Gastroesophageal sphincter (tissue), 3 donors: ENCODE measurements around the gene PCSK1N.

Experiments
- EP300 ChIP-seq: sonication (generic); formaldehyde crosslinking; IDR thresholded peaks from one replicate; pipeline ENCODE4 v1.6.1; 2017; ENCODE audit warnings: antibody characterized with exemption, mild to moderate bottlenecking
- POLR2A ChIP-seq, 2 donors: fragments of 450-650 bp; IDR thresholded peaks; one replicate each; pipeline ENCODE4 v1.6.1; 2017; ENCODE audit warnings: antibody characterized with exemption in 2 of 2, mild to moderate bottlenecking in 2 of 2, moderate library complexity in 1 of 2
- POLR2AphosphoS5 ChIP-seq: sonication (generic); formaldehyde crosslinking; IDR thresholded peaks from one replicate; pipeline ENCODE4 v1.6.1; 2017; ENCODE audit warnings: antibody characterized with exemption
- TF ChIP-seq, protein P1 (sequence below), 4 experiments: fragments of 200-600 bp in 2 of 4; fragments of 450-650 bp in 2 of 4; sonication (generic) in 1 of 4; IDR thresholded peaks; one replicate each; pipeline ENCODE4 v1.5.1; 2017 to 2019; ENCODE audit warnings: antibody characterized with exemption in 4 of 4, mild to moderate bottlenecking in 2 of 4, moderate library complexity in 2 of 4

DNA sequence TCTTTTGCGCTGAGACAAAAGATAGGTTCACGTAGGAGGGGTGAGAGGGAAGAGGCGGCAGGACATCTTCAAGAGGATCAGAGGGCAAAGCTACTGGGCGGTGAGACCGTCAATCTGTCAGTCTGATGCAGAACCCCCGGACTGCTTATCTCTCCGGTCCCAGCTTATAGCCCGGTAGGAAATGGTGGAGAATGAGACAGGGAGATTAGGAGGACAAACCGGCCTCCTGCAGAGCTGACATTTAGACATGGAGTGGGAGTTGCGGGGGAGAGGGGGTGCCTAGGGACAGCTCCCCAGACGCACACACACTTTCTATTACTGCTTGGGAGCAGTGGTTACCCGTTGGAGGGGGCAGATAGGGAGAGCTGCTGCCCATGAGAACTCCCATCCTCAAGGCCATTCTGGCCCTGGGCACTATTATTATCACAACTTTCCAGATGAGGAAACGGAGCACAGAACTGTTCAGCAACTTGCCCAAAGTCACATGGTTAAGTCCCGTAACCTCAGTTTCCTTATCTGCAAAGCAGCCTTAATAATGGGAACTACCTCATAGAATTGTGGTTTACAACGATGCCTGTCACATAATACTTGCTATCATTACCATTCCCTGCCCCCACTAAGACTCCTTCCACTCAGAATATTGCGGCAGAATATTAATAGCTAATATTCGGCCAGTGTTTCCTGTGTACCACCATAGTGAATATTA, 34.7 kb downstream of the PCSK1N start:
- TF ChIP-seq, protein P1, sequence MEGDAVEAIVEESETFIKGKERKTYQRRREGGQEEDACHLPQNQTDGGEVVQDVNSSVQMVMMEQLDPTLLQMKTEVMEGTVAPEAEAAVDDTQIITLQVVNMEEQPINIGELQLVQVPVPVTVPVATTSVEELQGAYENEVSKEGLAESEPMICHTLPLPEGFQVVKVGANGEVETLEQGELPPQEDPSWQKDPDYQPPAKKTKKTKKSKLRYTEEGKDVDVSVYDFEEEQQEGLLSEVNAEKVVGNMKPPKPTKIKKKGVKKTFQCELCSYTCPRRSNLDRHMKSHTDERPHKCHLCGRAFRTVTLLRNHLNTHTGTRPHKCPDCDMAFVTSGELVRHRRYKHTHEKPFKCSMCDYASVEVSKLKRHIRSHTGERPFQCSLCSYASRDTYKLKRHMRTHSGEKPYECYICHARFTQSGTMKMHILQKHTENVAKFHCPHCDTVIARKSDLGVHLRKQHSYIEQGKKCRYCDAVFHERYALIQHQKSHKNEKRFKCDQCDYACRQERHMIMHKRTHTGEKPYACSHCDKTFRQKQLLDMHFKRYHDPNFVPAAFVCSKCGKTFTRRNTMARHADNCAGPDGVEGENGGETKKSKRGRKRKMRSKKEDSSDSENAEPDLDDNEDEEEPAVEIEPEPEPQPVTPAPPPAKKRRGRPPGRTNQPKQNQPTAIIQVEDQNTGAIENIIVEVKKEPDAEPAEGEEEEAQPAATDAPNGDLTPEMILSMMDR (IDR thresholded peaks at IDR 0.05), result no peak
- no peak for TF ChIP-seq POLR2A (IDR thresholded peaks at IDR 0.05)
- no peak for TF ChIP-seq POLR2AphosphoS5
- no peak for TF ChIP-seq EP300
